CD4-positive, alpha-beta T cell treated with Interleukin-17A for 4 hours (primary cell): ENCODE data around the gene RBM5.

Experiments used
- DNase-seq: peaks from one replicate; pipeline ENCODE4 v3.0.0-alpha.2; 2020; ENCODE audit warnings: mixed read lengths

Gene RBM5

GRCh38 chr3:50140990-50141389 lies 52.3 kb downstream of the RBM5 start:
- no peak for DNase-seq

- no peak for DNase-seq
These were observed 57.7 kb downstream of the RBM5 start for GRCh38 chr3:50146316-50146901.

- DNase-seq: no peak
These were observed 58.3 kb downstream of the RBM5 start for GRCh38 chr3:50147016-50147415.

GRCh38 chr3:50147447-50147846 lies 58.7 kb downstream of the RBM5 start:
- no peak for DNase-seq

GRCh38 chr3:50147861-50148260 lies 59.1 kb downstream of the RBM5 start:
- no peak for DNase-seq

- no peak for DNase-seq
These were observed 61.7 kb downstream of the RBM5 start for GRCh38 chr3:50150404-50150750.

GRCh38 chr3:50150863-50151686 lies 62.4 kb downstream of the RBM5 start:
- no peak for DNase-seq

GRCh38 chr3:50151728-50152127 lies 63.0 kb downstream of the RBM5 start:
- no peak for DNase-seq

GRCh38 chr3:50153782-50154475 lies 65.2 kb downstream of the RBM5 start:
- no peak for DNase-seq

- DNase-seq: no peak
These were observed 65.7 kb downstream of the RBM5 start for GRCh38 chr3:50154476-50154839.

- peak; percentile 77 for DNase-seq
These were observed 66.2 kb downstream of the RBM5 start, which contains the start of gene SEMA3F for GRCh38 chr3:50154840-50155490. Gene SEMA3F (plus strand): TSS chr3:50155324. CDS start chr3:50159623, 4,299 bp downstream.

- DNase-seq: no peak
These were observed 66.8 kb downstream of the RBM5 start for GRCh38 chr3:50155491-50155878.

- DNase-seq: no peak
These were observed 67.2 kb downstream of the RBM5 start for GRCh38 chr3:50155891-50156290.

GRCh38 chr3:50156549-50157493 lies 68.1 kb downstream of the RBM5 start:
- DNase-seq: no peak

GRCh38 chr3:50157827-50158529 lies 69.3 kb downstream of the RBM5 start:
- no peak for DNase-seq

- DNase-seq: no peak
These were observed 69.9 kb downstream of the RBM5 start for GRCh38 chr3:50158530-50159146.

GRCh38 chr3:50160561-50160983 lies 71.9 kb downstream of the RBM5 start:
- DNase-seq: no peak

- no peak for DNase-seq
These were observed 72.6 kb downstream of the RBM5 start for GRCh38 chr3:50161320-50161719.

GRCh38 chr3:50162034-50162883 lies 73.5 kb downstream of the RBM5 start:
- no peak for DNase-seq
